GM13977 (cell line): Measurements from ENCODE around the gene DOCK3.
"Not testable (repeated sequence)": the region's sequence is repeated elsewhere in the genome, so short reads cannot be mapped to it uniquely, and the experiment has no call there.

ENCODE experiments used
- DNase-seq: peaks from one replicate; pipeline ENCODE4 v3.0.0; 2012; ENCODE audit warnings: low spot score
- CTCF ChIP-seq: IDR thresholded peaks from 2 replicates; pipeline ENCODE4 v1.5.1; 2012; ENCODE audit warnings: mild to moderate bottlenecking, control low read depth; ENCODE audit not compliant: insufficient read depth; ENCODE audit errors: extremely low read depth, missing control alignments
- in situ Hi-C: fragments of 300-500 bp; cut with MboI; formaldehyde crosslinking; loops from one replicate; pipeline ENCODE4 v1.12.0; 2022; ENCODE audit warnings: low sequenced_read_pairs, low pct_unique_long_range_greater_than_20kb, mixed read lengths, inconsistent platforms; ENCODE audit not compliant: unreplicated experiment

Gene DOCK3

DNA sequence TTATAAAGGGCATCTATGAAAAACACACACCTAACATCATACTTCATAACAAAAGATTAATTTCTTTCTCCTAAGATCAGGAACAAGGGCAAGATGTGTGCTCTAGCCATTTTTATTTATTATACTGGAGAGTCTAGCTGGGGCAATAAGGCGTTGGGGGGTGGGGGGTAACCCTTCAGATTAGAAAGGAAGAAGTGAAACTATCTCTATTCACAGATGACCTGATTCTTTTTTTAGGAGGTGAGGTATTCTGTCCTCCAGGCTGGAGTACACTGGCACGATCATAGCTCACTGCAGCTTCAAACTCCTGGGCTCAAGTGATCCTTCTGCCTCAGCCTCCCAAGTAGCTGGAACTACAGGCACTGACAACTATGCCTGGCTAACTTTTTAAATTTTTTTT lies 620.9 kb downstream of the DOCK3 start:
- DNase-seq: peak; percentile 42
- in situ Hi-C loops: no loop called here
- no peak for TF ChIP-seq CTCF

DNA sequence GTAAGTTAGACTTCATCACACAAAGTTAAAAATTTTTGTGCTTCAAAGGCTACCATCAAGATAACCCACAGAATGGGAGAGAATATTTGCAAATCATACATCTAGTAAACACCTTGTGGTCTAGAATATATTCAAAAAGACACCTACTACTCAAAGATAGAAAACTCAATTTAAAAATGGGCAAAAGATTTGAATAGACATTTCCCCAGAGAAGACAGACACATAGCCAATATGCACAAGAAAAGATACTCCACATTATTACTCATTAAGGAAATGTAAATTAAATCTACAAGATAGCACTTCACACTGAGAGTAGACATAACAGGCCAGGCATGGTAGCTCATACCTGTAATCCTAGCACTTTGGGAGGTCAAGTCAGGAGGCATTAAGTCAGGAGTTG lies 622.6 kb downstream of the DOCK3 start:
- TF ChIP-seq CTCF: no peak
- no peak for DNase-seq
- in situ Hi-C loops: no loop called here

GRCh38 chr3:51304230-51304629 lies 629.5 kb downstream of the DOCK3 start:
- TF ChIP-seq CTCF: no peak
- no peak for DNase-seq
- in situ Hi-C loops: no loop called here

- no peak for DNase-seq
- in situ Hi-C loops: no loop called here
- TF ChIP-seq CTCF: no peak
Measured at GRCh38 chr3:51306093-51306492, 631.4 kb downstream of the DOCK3 start.

GRCh38 chr3:51307458-51307857 lies 632.7 kb downstream of the DOCK3 start:
- in situ Hi-C loops: no loop called here
- no peak for DNase-seq
- no peak for TF ChIP-seq CTCF

DNA sequence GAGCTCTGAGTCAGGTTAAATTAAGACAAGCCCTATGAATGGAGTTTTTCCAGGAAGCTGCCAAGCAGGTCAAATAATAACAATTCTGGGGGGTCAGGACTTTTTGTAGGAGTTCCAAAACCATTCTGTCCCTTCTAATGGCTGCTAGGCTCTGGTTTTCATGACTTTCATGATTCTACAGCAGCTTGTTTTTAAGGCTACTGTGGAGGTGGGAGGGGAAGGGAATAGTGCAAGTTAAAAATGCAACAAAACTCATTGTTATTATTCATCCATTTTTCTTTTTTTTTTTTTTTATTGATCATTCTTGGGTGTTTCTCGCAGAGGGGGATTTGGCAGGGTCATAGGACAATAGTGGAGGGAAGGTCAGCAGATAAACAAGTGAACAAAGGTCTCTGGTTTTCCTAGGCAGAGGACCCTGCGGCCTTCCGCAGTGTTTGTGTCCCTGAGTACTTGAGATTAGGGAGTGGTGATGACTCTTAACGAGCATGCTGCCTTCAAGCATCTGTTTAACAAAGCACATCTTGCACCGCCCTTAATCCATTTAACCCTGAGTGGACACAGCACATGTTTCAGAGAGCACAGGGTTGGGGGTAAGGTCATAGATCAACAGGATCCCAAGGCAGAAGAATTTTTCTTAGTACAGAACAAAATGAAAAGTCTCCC lies 633.3 kb downstream of the DOCK3 start:
- DNase-seq, in situ Hi-C loops: not testable (repeated sequence)

DNA sequence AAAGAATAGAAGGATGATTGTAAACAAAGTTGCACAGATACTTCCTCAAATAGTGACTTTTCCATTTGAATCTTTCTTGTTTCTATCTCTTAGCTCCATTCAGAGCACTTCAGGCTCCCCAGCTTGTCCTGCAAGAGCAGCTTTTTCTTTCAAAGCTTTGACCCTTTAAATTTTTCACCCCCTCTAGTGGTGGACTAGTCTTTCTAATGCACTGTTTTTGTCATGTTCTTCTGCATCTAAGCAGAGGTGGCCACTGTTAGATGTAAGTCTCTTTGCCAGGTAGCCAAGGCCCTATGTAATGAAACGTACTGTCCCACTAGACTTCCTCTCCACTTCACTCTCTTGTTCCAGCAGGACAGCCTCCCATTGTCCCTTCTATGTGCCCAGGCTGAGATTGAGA lies 636.3 kb downstream of the DOCK3 start:
- DNase-seq: peak; percentile 58
- in situ Hi-C loops: no loop called here
- peak; percentile 51 for TF ChIP-seq CTCF
